Choroid plexus epithelial cell (primary cell): Measurements from ENCODE around the gene ZNF860.

Source experiments
- DNase-seq: peaks from one replicate; pipeline ENCODE4 v3.0.0-alpha.2; 2010; ENCODE audit warnings: low read depth
- H3K4me3 ChIP-seq: 2 replicates; pipeline ENCODE4 v1.5.1; 2011; ENCODE audit warnings: low read depth, mild to moderate bottlenecking, control low read depth, low read length, moderate library complexity
- TF ChIP-seq, protein P1 (sequence below): conservative IDR thresholded peaks from 2 replicates; pipeline ENCODE4 v1.5.1; 2011; ENCODE audit warnings: low read depth, mild to moderate bottlenecking, control low read depth, inconsistent platforms, low read length, moderate library complexity

The ZNF860 gene

DNA sequence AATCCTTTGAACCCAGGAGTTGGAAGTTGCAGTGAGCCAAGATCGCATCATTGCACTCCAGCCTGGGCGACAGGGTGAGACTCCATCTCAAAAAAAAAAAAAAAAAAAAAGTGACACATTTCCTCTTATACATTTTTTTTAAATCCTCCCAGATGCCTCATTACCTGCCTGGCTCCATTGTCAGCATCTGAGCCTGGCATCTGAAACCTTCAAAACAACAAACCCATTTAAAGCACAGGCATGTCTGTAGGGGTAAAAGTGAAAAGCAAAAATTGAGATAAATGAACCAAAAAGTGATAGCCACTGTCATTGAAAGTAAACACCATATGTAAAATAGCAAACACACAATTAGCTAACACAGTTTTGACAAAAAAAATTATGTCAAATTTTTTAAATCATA lies 39.1 kb upstream of the ZNF860 start:
- no peak for DNase-seq
- no peak overlapping the region for H3K4me3 ChIP-seq
- TF ChIP-seq, protein P1, sequence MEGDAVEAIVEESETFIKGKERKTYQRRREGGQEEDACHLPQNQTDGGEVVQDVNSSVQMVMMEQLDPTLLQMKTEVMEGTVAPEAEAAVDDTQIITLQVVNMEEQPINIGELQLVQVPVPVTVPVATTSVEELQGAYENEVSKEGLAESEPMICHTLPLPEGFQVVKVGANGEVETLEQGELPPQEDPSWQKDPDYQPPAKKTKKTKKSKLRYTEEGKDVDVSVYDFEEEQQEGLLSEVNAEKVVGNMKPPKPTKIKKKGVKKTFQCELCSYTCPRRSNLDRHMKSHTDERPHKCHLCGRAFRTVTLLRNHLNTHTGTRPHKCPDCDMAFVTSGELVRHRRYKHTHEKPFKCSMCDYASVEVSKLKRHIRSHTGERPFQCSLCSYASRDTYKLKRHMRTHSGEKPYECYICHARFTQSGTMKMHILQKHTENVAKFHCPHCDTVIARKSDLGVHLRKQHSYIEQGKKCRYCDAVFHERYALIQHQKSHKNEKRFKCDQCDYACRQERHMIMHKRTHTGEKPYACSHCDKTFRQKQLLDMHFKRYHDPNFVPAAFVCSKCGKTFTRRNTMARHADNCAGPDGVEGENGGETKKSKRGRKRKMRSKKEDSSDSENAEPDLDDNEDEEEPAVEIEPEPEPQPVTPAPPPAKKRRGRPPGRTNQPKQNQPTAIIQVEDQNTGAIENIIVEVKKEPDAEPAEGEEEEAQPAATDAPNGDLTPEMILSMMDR = no peak

DNA sequence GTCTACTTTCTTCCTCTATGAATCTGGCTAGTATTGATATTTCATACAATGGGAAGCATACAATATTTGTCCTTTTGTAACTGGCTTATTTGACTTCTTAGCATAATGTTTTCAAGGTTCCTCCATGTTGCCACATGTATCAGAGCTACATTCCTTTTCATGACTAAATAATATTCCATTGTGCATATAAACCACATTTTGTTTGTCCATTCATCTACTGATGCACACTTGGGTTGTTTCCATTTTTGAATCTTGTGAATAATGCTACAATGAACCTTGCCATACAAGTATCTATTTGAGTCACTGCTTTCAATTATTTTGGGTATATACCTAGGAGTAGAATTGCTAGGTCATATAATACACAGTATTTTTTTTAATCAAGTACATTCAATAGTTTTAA lies 38.5 kb upstream of the ZNF860 start:
- DNase-seq = no peak
- no peak overlapping the region for H3K4me3 ChIP-seq
- TF ChIP-seq, protein P1 = no peak

DNA sequence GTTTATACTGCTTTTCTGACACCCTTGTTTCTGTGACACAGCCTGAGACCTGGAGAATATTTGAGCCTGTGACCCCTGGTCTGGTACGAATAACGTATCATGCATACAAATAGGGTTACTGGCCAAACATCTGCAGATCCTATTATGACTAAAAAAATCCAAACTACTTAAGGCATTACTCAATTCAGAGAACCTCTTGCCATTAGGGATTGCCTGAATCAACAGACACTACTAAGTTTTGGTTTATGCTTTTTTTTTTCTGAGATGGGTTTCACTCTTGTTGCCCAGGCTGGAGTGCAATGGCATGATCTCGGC lies 35.9 kb upstream of the ZNF860 start:
- DNase-seq = peak; percentile 58
- H3K4me3 ChIP-seq = no peak overlapping the region
- TF ChIP-seq, protein P1 = no peak

DNA sequence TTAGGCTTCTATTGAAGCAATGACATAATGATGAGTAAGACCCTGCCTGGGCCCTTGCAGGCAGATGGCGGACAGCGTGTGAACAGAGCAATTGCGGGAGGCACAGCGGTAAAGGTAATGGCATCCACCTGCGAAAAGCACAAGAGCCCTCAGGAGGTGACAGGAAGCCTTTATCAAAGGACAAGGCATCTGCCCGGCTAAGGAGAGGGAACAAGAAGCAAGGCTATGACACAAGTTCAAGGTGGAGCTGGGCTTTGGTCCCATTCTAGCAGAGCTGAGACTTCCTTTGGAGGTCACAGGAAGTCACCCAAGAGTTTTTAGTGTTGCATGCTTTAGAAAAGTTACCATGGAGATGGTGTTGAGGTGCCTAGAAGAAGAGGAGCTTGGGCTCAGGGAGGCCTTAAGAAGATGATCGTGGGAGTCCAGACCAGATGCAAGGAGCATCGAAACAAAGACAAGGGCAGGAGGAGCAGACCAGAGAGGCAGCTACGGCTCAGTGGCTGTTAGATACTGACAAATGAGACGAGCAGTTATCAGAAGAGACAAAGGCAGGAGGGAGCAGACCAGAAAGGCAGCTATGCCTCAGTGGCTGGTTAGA lies 35.0 kb upstream of the ZNF860 start:
- DNase-seq = no peak
- no peak overlapping the region for H3K4me3 ChIP-seq
- TF ChIP-seq, protein P1 = no peak

DNA sequence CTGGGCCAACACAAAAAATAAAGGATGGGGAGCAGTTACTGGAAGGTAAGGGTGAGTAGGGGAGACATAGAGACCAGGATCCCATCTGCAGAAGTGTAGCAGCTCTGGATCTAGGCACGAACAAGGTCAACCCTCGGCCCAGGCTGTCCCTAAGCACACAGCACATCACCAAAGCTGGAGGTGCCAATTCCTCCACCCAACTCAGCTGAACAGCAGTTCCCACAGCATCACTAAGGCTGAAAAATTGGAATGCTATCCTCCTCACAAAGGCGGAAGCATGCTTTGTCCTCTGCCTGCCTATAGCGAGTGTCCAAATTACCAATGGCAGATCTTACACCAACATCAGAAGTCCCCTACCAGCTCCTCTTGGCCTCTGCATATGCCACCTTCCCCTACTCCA lies 34.4 kb upstream of the ZNF860 start:
- DNase-seq = no peak
- TF ChIP-seq, protein P1 = no peak
- no peak overlapping the region for H3K4me3 ChIP-seq

DNA sequence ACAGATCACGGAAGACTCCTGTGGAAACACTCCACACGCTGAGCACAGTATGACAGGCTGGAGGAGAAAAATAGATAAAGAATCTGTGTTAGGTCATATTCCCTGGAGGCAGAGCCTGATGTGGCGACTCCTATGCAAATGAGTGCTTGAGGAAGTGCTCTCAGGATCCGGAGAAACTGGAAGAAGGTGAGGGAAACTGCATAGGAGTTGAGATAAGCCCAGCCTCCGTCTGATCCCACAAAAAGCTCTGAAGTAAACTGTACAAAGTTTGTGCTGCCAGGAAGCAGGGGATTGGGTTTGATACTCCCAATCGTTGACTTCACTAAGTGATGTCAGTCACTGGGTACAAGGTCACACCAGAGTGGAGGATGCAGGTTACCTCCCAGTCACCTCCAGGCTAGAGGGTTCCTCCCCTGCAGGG lies 33.9 kb upstream of the ZNF860 start:
- H3K4me3 ChIP-seq = no peak overlapping the region
- TF ChIP-seq, protein P1 = no peak
- DNase-seq = no peak

DNA sequence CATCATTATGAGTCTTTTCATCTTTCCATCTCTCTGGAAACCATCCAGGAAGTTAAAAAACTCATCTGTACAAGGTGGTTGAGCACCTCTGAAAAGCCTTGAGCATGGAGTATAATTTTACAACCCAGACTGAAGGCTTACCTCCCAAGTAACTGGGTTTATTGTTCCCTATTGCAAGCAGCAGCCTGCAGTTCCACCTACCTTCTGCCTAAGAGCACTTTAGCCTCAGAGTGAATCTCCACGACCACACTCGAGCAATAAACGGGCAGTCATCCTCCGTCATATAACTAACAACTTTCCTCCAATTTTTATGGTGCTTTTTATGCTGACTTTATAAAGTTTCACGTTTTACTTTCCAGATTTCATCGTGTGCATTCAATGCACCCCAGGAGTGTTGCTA lies 33.3 kb upstream of the ZNF860 start:
- DNase-seq = no peak
- TF ChIP-seq, protein P1 = no peak

More for the DNA sequence above, 33.3 kb upstream of the ZNF860 start:
- H3K4me3 ChIP-seq = no peak overlapping the region
